Cardiac septum (tissue), 1 donor: ENCODE data around the gene PKHD1. TPM values are rescaled to one million over a fixed set of nuclear protein-coding genes. Genes with fewer than 3 reads are reported as not detected.

ENCODE experiments used
- DNase-seq: peaks from one replicate; pipeline ENCODE4 v3.0.0-alpha.2; 2020; ENCODE audit warnings: low spot score
- intact Hi-C: fragments of 100-400 bp; cut with DNase I; formaldehyde crosslinking; loops from one replicate; pipeline ENCODE4 v1.14.0; 2022
- total RNA-seq: library from RNA; stranded (reverse); fragmentation: NEBNext Ultra II Directional; extraction: Animal tissue kit (Norgen Biotek cat#: 25700); gene quantifications from one replicate; pipeline ENCODE4 v1.2.1, GENCODE V29; 2021
- donor health status: DM: no; HTN: no; CAD: no.

PKHD1 gene
- total RNA-seq, 1 donor from 2014 or later: 0.03 TPM

DNA sequence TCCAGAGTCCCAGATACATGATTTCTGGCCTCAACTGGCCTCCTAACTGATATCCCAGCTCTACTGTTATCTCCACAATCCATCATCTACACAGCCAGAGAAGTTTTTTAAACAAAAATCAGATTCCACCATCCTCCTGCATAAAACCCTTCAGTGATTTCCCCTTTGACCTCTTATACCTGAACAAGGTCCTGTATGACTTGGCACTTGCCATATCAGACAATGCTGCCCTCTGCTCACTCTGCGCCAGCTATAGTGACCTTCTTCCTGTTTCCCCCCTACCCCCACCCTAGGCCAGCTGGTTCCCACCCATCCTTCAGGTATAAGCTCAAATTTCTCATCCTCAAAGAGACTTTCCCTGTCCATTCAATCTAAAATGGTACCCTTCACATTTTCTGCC is 322.2 kb downstream of the PKHD1 start:
- DNase-seq: no peak
- intact Hi-C loops: no loop called here

DNA sequence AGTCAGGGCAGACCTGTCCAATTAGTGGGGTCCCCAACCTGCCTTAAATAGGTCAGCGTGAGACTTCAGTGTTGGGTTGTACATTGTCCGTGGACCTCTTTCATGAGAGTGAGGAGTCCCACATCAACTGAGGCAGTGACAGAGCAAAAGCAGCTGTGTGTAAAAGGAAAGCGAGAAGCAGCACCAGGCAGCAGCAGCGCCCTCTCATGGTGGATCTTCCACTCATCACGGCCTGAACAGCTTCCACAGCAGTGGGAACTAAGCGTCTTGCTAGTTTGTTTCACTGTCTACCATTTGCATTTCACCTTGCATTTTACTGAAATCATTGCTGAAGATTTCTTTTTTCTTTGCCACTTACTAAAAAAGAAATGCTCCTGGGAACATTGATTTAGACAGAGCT is 333.8 kb downstream of the PKHD1 start:
- intact Hi-C loops: loop anchor here (5.0 kb wide), 1 partner anchor 221 kb away; no protein-coding TSS in a partner anchor
- DNase-seq: no peak

DNA sequence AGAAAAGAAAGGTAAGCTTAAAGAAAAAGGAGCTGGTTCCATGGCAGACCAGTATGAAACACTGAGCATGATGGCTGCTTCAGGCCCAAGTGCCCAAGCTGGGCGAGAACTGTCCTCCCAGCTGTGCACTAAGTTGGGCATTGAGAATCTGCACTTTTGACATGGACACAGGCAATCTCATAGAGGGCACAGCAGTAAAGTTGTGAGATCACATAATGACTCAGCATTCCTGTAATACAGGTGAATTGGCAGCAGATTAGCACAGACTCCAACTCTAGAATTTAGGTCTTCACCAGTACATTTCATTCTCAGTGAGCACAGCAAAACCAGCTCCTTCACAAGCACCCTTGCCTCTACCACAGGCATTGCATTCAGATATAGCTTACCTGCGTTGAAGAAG is 343.4 kb downstream of the PKHD1 start:
- no peak for DNase-seq
- intact Hi-C loops: no loop called here

DNA sequence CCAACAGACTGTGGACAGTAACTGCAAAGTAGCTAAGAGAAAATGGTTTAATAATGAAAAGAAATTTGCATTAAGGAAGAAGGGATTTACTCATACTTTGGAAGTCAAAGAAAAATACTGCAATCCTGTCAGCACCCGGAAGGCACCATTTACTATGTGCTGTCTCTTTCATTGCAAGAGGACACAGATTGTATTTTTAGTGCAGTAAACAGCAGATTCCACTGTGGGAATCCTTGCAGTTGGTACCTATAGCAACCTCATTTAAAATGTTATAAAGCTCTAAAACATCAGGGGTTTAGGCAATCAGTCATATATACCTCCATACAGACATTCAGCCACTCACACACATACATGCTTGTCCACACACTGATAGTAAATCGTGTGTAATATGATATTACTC is 346.8 kb downstream of the PKHD1 start:
- intact Hi-C loops: no loop called here
- no peak for DNase-seq

DNA sequence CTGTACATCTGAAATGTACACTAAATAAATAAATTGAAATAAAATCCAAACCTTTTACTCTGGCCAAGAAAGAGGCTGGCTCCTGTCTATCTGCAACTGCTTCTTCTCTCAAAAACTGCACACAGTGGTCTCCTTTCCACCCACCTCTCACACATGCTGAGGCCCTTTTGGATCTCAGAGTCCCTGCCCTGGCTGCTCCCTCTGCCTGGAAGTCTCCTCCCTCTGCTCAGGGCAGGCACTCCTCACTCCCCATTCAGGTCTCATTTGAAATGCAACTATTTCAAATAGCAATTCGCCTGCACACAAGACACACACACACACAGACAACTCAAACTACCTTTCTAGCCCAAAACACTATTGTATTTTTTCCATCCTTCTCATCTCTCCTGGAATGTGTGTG is 348.8 kb downstream of the PKHD1 start:
- intact Hi-C loops: no loop called here
- no peak for DNase-seq

DNA sequence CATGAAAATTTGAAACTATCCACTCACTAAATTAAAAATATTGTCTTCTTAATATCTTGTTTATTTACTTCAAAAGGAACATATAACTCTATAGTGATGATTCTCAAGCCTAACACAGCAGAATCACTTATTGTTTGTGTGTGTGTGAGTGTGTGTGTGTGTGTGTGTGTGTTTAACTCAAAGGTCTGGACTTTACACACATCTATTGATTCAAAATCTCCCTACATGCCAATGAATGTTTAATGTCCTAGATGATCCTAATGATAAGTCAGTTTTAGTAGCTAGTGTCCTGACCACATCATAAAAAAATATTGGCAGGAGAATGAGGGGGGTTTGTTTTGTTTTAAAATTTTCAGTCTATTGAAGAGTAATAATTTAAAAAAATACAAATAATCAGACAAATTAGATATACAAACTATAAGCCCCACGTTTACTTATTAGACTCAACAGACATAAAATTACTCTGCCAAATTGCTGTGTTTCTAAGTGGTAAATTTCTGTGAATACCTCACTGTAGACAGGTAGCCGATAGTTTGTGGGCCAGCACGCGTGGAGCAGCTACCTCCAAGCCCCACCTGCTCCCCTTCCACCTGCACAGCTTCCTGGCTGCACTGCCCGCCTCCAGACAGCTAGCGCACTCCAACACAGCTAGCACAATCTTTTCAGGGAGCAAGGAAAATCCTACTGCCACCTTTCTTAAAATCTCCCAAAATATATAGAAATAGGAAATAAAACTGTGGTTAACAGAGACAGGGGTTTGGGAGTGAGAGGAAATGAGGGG is 349.6 kb downstream of the PKHD1 start:
- intact Hi-C loops: no loop called here
- no peak for DNase-seq

DNA sequence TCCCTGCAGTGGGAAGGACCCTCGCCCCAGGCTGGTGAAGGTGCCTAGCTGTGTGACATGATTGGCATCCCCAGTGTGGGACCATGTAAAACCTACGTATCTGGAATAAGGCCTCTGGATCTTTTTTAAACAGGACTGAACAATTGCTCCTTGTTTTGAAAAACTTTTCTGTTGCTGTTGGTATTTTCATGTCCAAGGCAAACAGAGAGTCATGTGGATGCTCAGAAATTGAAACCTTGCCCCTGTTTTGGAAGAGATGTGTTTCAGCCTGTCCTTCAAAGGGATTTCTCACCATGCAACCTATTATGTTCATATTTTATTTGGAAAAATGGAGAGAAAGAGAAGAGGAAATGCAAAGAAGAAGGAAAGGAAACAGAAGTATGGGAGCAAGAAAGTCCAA is 362.3 kb downstream of the PKHD1 start:
- no peak for DNase-seq
- intact Hi-C loops: no loop called here

DNA sequence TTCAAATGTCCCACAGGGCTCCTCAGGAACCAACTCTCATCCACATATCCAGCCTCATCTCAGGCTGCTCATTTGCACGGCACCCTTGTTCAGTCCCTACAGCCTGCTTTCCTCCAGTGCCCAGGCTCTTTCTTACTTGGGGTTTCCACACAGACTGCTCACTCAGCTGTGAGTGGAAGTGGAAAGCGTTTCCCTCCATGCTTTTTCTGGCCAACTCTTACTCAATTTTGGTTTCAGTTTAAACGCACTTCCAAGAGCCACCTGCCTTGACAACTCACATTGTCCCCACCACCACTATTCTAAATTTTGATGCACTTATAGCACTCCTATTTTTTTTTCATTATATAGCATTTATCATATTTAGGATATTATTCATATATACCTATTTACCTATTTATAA is 367.1 kb downstream of the PKHD1 start:
- intact Hi-C loops: no loop called here
- DNase-seq: no peak

DNA sequence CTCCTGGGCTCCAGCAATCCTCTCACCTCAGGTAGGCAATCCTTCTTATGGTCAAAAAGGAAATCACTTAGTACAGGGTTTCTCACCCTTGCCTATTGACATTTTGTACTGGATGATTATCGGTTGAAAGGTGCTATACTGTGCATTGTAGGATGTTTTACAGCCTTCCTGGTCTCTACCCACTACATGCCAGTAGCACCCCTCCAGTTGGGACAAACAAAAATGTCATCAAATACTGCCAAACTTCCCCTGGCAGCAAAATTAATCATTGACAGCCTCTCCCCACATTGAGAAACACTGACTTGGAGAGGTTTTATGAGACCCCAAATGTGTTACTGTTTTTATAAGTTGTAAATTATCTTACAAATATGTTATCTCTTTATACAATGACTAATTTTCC is 368.1 kb downstream of the PKHD1 start:
- intact Hi-C loops: no loop called here
- no peak for DNase-seq

DNA sequence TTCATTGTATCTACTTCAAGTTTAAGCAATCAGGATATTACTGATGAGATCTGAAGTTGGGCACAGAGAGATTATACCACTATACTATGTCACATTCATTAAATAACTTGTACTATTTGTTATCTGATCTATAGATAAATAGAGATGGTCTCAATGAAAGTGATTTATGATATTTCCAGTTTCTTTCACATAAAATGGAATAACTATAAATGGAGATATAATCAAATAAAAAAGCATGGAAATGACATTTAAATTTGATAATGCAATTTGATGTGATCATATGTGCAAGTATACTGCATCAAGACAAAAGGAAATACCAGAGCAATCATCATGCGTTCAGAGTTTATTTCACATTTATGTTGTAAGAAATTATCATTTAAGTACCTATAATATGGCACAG is 368.9 kb downstream of the PKHD1 start:
- no peak for DNase-seq
- intact Hi-C loops: no loop called here

DNA sequence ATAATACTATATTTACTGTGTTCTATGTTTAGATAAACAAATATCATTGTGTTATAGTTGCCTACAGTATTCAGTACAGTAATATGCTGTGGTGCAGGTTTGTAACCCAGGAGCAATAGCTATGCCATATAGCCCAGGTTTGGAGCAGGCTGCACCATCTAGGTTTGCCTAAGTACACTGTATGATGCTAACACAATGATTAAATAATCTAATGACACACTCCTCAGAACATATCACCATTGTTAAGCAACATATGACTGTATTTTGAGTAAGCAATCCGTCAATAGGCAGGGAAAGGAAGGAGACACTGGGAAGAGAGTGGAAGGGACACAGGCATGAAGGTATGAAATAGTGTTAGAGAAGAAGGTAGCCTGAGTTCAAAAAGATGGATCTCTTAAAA is 369.9 kb downstream of the PKHD1 start:
- intact Hi-C loops: no loop called here
- no peak for DNase-seq

DNA sequence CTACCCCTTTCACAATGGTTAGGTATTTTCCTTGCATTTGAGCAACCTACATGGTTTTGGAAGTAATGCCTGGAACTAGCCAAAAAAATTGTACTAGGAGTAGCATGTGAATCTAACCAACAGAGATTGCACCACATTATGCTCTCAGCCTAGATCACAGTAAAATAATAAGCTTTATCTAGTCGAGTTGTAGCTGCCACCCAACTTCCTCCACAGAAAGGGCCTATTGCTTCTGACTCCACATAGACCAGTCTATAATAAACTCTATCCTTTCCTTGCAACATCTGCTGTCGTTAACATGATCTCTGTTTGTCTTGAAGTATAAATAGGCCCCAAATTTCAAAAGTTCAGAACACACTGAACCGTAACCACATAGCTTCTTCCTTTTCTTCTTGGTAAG is 375.5 kb downstream of the PKHD1 start:
- intact Hi-C loops: no loop called here
- DNase-seq: no peak

DNA sequence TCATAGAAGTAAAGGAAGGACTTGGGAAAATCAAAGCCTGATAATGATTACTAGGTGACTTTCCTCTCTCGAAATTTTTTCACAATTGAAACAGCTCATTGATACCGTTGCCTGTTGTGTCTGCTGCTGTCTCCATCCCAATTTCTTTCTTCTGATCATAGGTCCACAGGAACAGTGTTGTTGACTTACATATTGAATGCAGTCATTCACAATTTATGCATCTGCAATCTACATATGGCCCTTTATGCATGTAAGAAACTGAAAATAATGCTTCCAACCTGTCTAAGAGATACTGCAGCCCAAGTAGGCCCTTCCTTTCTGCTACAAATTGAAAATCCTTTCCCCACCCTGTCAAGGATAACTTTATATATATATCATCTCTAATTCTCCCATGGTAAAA is 381.3 kb downstream of the PKHD1 start:
- intact Hi-C loops: no loop called here
- DNase-seq: no peak

DNA sequence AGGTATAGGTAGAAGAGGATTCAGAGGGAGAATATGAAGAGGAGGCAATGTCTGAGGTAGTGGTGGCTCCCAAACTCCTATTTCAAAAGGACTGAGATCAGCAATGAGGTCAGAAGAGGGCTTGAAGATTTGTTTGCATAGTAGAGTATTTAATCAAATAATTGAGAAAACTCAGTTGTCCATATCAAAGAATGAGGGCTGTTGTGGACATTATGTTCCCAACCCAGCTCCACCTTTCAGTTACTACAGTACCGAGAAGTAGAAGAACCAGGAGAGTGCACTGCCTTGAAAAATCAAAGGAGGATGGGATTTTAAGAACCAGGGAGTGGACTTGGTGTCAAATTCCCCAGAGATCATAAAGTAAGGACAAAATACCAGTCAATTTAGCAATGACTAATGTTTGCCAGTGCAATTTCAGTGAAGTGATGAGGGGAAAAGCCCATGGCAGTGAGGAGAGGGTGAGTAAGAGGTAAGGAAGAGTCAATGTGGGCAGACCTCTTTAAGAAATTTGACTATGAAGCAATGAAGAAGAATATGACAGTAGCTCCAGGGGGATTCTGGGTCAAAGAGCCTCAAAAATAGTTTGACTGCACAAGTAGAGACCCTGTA is 382.4 kb downstream of the PKHD1 start:
- intact Hi-C loops: no loop called here
- DNase-seq: no peak

DNA sequence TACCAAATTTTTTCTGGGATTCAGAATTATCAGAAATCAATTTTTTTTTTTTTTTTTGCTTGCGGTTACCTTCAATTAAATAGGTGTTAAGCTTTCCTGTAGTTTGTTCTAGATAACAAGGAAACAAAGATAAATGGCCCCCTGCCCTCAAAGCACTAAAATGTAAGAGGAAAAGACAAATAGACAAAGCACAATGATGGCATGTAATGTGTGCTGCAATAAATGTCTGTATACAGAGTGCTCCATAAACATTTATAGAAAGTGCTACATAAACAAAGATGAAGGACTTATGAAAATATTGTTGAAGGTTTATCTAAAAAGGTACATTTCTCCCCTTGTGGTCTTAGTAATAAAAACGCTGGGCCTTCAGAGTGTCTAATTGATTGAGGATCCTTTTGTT is 384.6 kb downstream of the PKHD1 start:
- DNase-seq: no peak
- intact Hi-C loops: no loop called here

DNA sequence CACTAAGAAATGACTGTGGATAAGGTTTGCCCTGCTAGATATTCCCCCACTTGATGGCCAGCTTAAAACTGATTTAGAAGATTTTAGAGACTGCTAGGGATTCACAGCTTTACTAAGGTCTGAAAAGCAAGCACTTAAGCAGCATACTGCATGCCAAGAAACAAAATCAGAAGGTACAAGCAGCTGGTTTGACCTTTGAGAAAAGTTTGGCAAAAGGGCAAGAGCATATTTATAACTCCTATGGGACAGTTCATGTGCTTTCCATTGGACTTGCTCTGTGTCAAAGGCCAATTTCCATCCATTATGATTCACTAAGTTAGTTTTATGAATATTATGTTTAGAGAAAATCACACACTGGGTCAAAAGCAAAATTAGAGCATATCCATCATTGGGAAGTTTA is 402.8 kb downstream of the PKHD1 start:
- DNase-seq: no peak

DNA sequence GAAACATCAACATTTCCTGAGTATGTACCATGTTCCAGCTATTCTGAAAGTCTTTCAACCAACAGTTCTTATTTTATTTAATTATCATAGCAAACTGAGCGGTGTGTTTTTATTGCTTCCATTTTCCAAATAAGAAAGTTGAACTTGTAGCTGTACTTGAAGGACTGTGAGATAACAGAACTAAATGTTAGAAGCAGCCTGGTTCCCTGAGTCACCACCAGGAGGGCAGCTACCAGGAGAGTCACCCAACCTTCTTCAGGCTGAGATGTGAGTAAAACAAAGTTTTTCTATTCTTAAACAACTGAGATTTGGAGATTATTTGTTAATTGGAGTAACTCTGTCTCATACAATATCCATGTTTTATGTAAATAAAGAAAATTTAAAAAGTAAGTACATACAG is 403.4 kb downstream of the PKHD1 start:
- no peak for DNase-seq
- intact Hi-C loops: no loop called here

More for the DNA sequence above, 402.8 kb downstream of the PKHD1 start:
- intact Hi-C loops: no loop called here

DNA sequence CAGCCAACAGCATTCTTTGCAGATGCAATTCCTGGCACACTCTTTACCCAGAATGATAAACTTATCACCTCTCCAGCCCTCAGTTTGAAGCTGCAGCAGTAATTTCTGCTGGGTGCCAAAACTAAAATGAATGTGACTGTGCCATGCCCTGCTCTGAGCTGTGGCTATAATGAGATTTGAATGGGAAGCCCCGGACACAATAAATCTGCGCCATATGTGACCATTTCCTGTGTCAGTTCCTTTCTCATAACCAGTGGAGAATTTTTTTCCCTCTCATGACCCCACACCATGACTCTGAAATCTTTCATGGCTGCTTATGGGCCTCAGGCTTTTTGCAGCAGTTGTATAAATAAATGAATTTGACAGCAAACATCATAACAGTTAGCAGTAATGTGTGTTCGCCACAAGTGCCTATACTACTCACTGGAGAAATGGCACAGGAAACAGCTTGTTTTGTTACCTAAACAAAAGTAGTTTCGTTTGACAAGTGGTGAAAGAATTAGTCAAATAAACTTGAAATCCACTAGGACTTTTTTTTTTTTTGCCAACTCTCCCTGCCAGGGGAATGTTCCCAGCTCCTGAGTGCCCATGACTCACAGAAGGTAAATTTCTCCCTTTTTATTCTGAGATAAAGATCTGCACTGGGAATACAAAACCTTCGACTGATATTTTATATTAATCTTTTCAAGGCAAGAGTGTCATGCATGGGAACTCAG is 408.4 kb downstream of the PKHD1 start:
- DNase-seq: no peak
- intact Hi-C loops: no loop called here

DNA sequence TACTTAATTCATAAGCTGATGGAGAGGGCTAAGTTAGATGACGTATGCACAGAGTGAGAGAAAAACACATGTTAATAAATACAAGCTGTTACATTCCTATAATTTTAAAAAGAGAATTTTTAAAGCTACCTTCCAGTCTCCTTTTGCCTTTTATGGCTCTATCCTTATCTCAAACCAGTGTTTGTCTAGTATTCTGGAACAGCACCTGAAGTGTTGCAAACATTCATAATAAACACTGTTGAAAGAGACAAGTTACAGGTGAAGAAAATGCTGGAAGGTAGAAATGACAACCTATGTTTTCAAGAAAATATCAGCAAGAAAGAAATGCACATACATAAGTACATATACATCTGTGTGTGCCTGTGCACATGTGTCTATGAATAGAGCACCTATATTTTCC is 409.1 kb downstream of the PKHD1 start:
- intact Hi-C loops: no loop called here
- no peak for DNase-seq

DNA sequence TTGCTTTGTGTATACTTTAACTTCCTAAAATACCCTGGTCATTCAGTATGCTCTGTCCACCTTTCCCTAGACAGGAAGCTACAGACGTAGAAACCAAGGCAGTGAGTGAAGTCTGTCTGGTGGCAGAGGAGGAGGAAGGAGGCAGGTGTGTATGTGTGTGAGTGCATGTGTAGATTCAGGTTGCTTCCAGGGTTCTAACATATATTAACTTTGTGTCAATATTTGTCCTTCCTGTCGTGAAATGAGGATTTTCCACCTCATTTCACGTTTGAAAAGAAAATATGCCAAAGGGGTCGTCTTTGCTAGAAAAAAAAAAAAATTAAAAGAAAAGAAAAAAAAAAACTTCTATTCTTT is 411.5 kb downstream of the PKHD1 start:
- DNase-seq: no peak
- intact Hi-C loops: no loop called here
